NK-92 treated with Interleukin-12 subunit alpha and Interleukin-12 subunit beta, amount 100 ng/mL, for 24 hours (cell line): Measurements from ENCODE around the gene TRANK1.
A peak's percentile ranks its signal among the peaks of the same experiment; 100 is the strongest.
"Not testable (repeated sequence)": the region's sequence is repeated elsewhere in the genome, so short reads cannot be mapped to it uniquely, and the experiment has no call there.

Experiments
- DNase-seq: peaks from one replicate; lab custom pipeline; 2025; lab: John Stamatoyannopoulos, UW

Gene TRANK1

GRCh38 chr3:36919439-36920160 lies 25.3 kb downstream of the TRANK1 start:
- DNase-seq: no peak

DNA sequence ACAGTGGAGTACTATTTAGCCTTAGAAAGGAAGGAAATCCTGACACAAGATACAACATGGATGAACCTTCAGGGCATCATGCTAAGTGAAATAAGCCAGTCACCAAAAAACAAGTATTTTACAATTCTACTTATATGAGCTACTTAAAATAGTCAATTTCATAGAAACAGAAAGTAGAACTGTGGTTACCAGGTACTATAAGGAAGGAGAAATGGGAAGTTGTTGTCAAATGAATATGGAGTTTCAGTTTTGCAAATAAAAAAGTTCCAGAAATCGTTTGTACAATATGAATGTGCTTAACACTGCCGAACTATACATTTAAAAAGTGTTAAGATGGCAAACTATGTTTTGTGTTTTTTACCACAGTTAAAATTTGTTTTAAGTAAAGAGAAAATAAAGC lies 26.8 kb downstream of the TRANK1 start:
- DNase-seq: no peak

DNA sequence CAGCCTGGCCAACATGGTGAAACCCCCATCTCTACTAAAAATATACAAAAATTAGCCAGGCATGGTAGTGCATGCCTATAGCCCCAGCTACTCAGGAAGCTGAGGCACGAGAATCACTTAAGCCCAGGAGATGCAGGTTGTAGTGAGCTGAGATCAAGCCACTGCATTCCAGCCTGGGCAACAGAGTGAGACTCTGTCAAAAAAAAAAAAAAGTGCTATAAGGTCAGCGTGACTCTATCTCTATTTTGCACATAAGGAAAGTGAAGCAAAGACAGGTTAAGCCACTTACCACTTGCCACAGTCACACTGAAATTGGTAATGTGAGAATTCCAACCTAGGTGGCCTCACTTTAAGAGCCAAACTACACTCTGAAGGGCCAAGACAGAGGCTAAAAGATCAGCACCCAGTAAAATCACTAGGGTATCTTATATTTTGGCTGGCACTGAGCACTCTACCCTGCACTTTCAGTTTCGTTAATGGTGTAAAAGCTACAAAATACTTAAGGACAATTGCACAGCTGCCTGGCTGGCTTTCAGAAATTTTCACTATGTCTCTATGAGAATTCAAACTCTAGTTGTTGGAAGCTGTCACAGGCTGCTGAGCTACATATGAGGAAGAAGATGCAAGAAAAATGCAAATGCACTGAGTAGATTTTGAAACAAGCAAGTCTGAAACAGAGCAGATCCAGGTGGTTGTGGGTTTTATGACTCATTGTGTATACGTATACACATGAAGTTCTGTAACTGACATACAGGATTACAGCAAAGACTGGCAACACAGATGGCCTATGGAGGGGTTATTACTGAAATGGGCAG lies 32.7 kb downstream of the TRANK1 start:
- DNase-seq: peak; percentile 18

- no peak for DNase-seq
These were observed 35.2 kb downstream of the TRANK1 start for GRCh38 chr3:36909666-36910065.

GRCh38 chr3:36909181-36909580 lies 35.7 kb downstream of the TRANK1 start:
- no peak for DNase-seq

GRCh38 chr3:36908647-36909180 lies 36.1 kb downstream of the TRANK1 start:
- DNase-seq: no peak

DNA sequence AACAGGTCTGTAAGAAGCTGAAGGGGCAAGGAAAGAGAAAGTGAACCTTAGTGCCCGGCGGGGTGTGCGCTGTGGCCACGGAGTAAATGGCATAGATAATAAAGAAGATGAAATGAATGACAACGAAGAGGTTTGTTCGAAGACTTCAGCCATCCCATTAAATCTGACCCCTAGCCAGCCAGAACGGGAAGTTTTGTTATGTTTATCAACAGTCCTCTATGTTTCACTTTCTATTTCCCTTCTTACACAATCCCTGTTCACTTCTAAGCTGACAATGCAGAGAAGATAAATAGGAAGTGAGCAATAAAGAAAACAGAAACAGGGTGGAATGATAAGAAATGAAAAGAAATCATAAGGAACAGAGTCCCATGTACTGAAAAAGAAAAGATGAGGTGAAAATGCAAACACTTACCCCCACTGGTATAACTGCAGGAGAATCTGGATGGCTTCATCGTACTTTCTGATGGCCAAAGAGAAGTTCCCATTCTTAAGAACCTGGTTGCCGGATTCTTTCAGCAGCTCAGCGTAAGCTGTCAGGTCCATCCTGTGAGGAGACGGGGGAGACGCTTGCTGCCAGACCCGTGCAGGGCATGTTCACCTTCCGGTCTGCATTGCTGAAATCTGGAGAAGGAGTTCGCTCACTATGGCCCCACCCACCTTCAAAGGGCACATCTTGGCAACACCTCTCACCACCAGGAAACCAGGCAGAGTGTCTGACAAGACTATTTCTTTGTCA lies 36.8 kb downstream of the TRANK1 start:
- DNase-seq: peak; percentile 40

DNA sequence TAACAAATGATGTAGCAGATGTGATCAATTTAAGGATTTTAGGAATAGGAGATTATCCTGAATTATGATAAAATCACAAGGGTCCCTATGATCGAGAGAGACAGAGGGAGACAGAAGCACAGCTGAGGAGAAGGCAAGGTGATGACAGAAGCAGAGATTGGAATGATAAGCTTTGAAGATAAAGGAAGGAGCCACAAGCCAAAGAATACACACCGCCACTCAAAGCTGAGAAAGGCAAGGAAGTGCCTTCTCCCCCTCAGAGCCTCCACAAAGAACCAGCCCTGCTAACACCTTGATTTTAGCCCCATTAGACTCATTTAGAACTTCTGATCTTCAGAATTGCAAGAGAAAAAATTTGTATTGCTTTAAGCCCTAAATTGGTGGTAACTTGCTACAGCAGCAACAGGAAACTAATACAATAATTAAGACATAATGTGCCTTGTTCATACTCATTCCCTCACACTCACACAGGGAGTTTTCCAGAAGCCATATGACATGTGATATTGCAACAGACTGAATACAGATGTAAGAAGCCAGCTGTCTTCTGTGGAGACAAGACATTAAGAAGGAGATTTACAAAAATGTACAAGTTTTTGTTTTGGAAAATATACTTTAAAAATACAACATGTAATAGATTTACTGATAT lies 38.2 kb downstream of the TRANK1 start:
- DNase-seq: no peak

- DNase-seq: no peak
These were observed 39.3 kb downstream of the TRANK1 start for GRCh38 chr3:36905545-36905944.

DNA sequence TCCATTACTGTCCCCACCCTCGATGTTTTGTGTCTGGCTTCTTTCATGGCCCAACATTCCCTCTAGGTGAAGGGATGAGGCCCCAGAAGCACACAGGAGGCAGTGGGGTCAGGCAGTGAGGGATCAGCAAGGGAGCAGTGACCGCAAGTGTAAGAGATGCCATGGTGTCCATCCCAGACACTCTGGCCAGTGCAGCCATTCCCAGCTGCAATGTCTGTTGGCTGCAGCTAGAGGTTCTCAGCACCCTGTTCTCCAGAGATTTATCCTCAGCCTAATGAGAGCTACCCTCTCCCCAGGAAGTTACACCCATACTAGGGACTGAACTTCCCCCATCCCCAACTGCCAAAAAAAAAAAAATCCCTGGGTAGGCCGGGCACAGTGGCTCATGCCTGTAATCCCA lies 40.2 kb downstream of the TRANK1 start:
- no peak for DNase-seq

DNA sequence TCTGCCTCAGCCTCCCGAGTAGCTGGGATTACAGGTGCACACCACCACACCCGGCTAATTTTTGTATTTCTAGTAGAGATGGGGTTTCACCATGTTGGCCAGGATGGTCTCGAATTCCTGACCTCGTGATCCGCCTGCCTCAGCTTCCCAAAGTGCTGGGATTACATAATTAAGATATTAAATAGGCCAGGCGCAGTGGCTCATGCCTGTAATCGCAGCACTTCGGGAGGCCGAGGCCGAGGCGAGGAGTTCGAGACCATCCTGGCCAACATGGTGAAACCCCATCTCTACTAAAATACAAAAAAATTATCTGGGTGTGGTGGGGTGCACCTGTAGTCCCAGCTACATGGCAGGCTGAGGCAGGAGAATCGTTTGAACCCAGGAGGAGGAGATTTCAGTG lies 40.8 kb downstream of the TRANK1 start:
- not testable (repeated sequence) for DNase-seq

DNA sequence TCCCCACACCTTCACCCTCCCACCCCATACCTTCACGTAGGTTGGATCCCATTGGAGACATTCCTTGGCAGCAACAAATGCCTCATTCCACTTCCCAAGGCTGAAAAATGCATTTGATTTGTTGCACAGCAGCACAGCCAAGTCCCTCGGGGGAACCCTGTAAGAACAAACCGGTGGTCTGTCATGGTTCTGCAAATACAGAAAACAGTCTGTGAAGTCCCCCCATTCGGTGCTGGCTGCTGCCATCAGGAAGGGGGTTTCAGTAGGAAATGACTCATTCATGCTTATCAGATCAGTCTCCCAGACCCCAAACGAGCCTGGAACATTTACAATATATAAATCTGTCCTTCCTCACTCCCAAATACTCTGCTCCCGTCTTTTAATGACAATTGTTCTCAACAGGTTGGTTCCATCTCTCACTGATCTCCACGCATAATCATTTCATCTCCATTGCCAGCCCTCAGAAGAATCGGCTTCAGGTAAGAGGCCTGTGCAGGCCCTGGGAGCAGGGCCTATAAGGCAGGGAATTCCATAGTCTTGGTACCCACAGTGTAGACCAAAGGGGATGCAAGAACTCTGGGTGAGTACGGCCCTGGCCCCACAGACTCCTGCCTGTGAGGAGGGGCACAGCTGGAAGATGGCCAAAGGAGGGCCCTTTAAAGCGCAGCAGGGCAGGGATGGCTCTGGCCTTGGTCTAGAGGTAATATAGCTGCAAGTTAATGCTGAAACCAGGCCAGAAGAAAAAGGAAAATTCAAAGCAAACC lies 41.6 kb downstream of the TRANK1 start:
- DNase-seq: no peak

GRCh38 chr3:36901588-36901987 lies 43.3 kb downstream of the TRANK1 start:
- no peak for DNase-seq

DNA sequence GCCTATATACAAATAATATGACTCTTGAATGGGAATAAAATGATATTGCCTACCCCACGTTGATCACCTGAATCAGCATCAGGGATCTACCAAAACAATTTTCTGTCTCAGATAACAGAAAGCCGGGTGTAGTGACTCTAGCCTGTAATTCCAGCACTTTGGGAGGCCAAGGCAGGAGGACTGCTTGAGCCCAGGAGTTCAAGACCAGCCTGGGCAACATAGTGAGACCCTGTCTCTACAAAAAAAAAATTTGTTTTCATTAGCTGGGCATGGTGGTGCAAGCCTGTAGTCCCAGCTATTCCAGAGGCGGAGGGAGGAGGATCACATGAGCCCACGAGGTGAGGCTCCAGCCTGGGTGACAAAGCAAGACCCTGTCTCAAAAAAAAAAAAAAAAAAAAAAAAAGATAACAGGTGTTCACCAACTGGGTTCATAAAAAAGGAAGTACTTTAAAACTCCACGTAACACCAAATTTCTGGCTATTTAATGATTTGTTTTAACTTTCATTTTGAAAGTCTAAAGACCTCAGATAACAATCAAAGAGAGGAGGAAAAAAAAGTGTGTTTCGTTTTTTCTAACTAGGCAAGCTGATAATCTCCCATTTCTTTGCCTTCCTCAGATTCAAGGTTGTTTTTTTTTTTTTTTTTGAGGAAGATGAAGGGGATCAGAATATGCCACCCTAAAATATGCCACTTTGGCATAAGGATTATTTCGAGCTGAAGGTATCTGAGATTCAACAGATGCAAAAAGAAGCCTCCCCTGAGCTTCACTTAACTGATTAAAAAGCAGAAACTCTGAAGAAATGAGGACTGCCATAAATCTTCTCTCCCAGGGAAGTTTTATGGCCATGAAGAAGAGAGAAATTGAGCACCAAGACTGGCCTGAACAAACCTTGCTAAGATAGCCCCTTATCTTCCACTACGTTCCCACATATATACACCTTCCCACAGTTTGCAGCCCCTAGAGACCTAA lies 44.1 kb downstream of the TRANK1 start:
- DNase-seq: no peak

GRCh38 chr3:36895496-36896409 lies 49.1 kb downstream of the TRANK1 start:
- no peak for DNase-seq

DNA sequence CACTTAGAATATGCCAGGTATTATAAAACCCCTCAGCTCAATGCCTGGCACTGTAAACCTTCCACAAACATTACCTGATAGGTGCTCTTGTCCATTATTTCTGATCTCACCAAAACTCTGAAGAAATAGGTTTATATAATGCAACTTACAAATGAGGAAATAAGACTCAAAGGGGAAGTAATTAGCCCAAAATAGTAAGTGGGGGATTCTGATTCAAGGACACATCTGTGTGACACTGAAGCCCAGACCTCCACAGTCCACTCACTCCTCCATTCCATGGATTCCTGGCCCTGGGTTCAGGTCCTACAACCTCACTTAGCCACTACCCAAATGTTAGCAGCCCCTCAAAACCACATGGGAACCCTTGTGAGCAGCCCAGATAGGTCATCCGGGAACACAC lies 49.9 kb downstream of the TRANK1 start:
- DNase-seq: no peak

- DNase-seq: no peak
These were observed 51.0 kb downstream of the TRANK1 start for GRCh38 chr3:36893826-36894225.

DNA sequence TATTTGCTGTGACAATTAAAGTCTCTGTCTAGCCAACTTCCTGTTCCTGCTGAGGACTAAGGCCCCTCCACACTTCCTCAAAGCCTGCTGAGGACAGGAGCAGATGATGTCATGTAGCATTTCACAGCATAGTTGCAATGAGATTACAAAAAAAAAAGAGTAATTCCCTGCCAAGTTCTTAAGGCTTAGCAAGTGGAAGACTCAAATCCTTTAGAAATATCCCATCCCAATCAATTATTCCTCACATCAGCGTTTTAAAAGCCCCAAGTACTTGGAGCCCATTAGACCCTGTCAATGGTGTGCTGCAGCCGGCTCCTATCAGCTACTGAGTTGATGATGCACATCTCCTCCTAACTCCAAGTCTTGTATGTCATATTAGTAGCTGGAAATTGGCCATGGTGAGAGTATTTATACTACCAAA lies 51.7 kb downstream of the TRANK1 start:
- DNase-seq: no peak
